GM23338 (cell line): ENCODE measurements around the gene TMEM187. TPM values are rescaled to one million over a fixed set of nuclear protein-coding genes. Genes with fewer than 3 reads are reported as not detected.

Experiments used
- ETS1 ChIP-seq: IDR thresholded peaks from 2 replicates; pipeline ENCODE4 v1.6.1; 2016; ENCODE audit warnings: antibody characterized with exemption
- EZH2 ChIP-seq: fragments of 200-600 bp; sonication (generic); IDR thresholded peaks from one replicate; pipeline ENCODE4 v1.8.0; 2017; ENCODE audit warnings: antibody characterized with exemption, mild to moderate bottlenecking, low read depth; ENCODE audit not compliant: unreplicated experiment
- EZH2phosphoT487 ChIP-seq: fragments of 200-600 bp; sonication (generic); IDR thresholded peaks from one replicate; pipeline ENCODE4 v1.8.1; 2018; ENCODE audit warnings: antibody characterized with exemption; ENCODE audit not compliant: unreplicated experiment
- NANOG ChIP-seq: IDR thresholded peaks from 2 replicates; pipeline ENCODE4 v1.6.1; 2016; ENCODE audit warnings: antibody characterized with exemption, borderline replicate concordance
- STAT1 ChIP-seq: IDR thresholded peaks from one replicate; pipeline ENCODE4 v1.6.1; 2016; ENCODE audit warnings: antibody characterized with exemption; ENCODE audit not compliant: unreplicated experiment
- ZNF331 ChIP-seq: fragments of 250-450 bp; sonication (Bioruptor Pico); IDR thresholded peaks from 2 replicates; pipeline ENCODE4 v1.5.0; 2020; ENCODE audit warnings: low read depth, mild to moderate bottlenecking, moderate library complexity
- ZNF462 ChIP-seq: fragments of 250-450 bp; sonication (Bioruptor Pico); IDR thresholded peaks from 2 replicates; pipeline ENCODE4 v1.5.0; 2020; ENCODE audit warnings: mild to moderate bottlenecking, moderate library complexity
- polyA plus RNA-seq: library from polyadenylated mRNA; unstranded; fragments of >200 nt; fragmentation: Nextera tagmentation; extraction: Ambion mirVana; gene quantifications from 2 replicates; pipeline ENCODE4 v1.2.1, GENCODE V29; 2016
- total RNA-seq: library from RNA; depleted of rRNA; stranded (reverse); fragments of >200 nt; shearing (Covaris generic); gene quantifications from 2 replicates; pipeline ENCODE4 v1.2.3, GENCODE V29; 2014
- TF ChIP-seq, protein P1 (sequence below), 2 experiments: fragments of 200-600 bp in 1 of 2; sonication (generic) in 1 of 2; conservative IDR thresholded peaks; 2 replicates each; pipeline versions ENCODE4 v1.5.1 to v1.6.1; 2016 to 2017; ENCODE audit warnings: antibody characterized with exemption in 2 of 2, low read depth in 2 of 2, mild to moderate bottlenecking in 2 of 2, moderate library complexity in 1 of 2
- TF ChIP-seq, protein P2 (sequence below): IDR thresholded peaks from one replicate; pipeline ENCODE4 v1.6.1; 2018; ENCODE audit warnings: antibody characterized with exemption; ENCODE audit not compliant: unreplicated experiment

The TMEM187 gene
- total and polyA plus RNA-seq, 2 experiments from 2014 or later, result 2.5 to 4.4 TPM

GRCh38 chrX:153925739-153926551 lies 46.6 kb upstream of the TMEM187 start, which contains the start of gene ARHGAP4 (continued):
- TF ChIP-seq ZNF462, result no peak
- TF ChIP-seq, protein P1, sequence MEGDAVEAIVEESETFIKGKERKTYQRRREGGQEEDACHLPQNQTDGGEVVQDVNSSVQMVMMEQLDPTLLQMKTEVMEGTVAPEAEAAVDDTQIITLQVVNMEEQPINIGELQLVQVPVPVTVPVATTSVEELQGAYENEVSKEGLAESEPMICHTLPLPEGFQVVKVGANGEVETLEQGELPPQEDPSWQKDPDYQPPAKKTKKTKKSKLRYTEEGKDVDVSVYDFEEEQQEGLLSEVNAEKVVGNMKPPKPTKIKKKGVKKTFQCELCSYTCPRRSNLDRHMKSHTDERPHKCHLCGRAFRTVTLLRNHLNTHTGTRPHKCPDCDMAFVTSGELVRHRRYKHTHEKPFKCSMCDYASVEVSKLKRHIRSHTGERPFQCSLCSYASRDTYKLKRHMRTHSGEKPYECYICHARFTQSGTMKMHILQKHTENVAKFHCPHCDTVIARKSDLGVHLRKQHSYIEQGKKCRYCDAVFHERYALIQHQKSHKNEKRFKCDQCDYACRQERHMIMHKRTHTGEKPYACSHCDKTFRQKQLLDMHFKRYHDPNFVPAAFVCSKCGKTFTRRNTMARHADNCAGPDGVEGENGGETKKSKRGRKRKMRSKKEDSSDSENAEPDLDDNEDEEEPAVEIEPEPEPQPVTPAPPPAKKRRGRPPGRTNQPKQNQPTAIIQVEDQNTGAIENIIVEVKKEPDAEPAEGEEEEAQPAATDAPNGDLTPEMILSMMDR (conservative IDR thresholded peaks at IDR 0.05; ENCODE audit: low read depth in 2 of 2), result no peak
- no peak for TF ChIP-seq EZH2phosphoT487
- TF ChIP-seq ZNF331, result no peak
- no peak for TF ChIP-seq NANOG
- TF ChIP-seq ETS1, result no peak
- TF ChIP-seq, protein P2, sequence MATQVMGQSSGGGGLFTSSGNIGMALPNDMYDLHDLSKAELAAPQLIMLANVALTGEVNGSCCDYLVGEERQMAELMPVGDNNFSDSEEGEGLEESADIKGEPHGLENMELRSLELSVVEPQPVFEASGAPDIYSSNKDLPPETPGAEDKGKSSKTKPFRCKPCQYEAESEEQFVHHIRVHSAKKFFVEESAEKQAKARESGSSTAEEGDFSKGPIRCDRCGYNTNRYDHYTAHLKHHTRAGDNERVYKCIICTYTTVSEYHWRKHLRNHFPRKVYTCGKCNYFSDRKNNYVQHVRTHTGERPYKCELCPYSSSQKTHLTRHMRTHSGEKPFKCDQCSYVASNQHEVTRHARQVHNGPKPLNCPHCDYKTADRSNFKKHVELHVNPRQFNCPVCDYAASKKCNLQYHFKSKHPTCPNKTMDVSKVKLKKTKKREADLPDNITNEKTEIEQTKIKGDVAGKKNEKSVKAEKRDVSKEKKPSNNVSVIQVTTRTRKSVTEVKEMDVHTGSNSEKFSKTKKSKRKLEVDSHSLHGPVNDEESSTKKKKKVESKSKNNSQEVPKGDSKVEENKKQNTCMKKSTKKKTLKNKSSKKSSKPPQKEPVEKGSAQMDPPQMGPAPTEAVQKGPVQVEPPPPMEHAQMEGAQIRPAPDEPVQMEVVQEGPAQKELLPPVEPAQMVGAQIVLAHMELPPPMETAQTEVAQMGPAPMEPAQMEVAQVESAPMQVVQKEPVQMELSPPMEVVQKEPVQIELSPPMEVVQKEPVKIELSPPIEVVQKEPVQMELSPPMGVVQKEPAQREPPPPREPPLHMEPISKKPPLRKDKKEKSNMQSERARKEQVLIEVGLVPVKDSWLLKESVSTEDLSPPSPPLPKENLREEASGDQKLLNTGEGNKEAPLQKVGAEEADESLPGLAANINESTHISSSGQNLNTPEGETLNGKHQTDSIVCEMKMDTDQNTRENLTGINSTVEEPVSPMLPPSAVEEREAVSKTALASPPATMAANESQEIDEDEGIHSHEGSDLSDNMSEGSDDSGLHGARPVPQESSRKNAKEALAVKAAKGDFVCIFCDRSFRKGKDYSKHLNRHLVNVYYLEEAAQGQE, result no peak
- TF ChIP-seq EZH2, result no peak
- TF ChIP-seq STAT1, result no peak
